GM10847 (cell line): ENCODE results near the gene SEPHS1.
A peak's percentile ranks its signal among the peaks of the same experiment; 100 is the strongest.

Source experiments
- POLR2A ChIP-seq: IDR thresholded peaks from 2 replicates; pipeline ENCODE4 v1.6.1; 2011; ENCODE audit not compliant: insufficient read length; ENCODE audit errors: extremely low read depth

Gene SEPHS1

GRCh38 chr10:13348216-13349017 is at the start of gene SEPHS1:
Gene SEPHS1 (minus strand): TSS chr10:13348293. CDS start chr10:13344950, 3,343 bp downstream.
- TF ChIP-seq POLR2A, result peak; percentile 14

GRCh38 chr10:13397052-13397451 is 49.0 kb upstream of the SEPHS1 start:
- TF ChIP-seq POLR2A, result no peak

GRCh38 chr10:13396369-13396768 is 48.3 kb upstream of the SEPHS1 start:
- TF ChIP-seq POLR2A, result no peak

GRCh38 chr10:13395540-13395939 is 47.4 kb upstream of the SEPHS1 start:
- no peak for TF ChIP-seq POLR2A

GRCh38 chr10:13393640-13394039 is 45.5 kb upstream of the SEPHS1 start:
- TF ChIP-seq POLR2A, result no peak

GRCh38 chr10:13392701-13393100 is 44.6 kb upstream of the SEPHS1 start:
- TF ChIP-seq POLR2A, result no peak

GRCh38 chr10:13390604-13391522 is 42.8 kb upstream of the SEPHS1 start:
- no peak for TF ChIP-seq POLR2A

GRCh38 chr10:13388478-13389230 is 40.6 kb upstream of the SEPHS1 start:
- TF ChIP-seq POLR2A, result no peak

- TF ChIP-seq POLR2A, result no peak
Observed at GRCh38 chr10:13386021-13386420, 37.9 kb upstream of the SEPHS1 start.

GRCh38 chr10:13383399-13383761 is 35.3 kb upstream of the SEPHS1 start:
- TF ChIP-seq POLR2A, result no peak

GRCh38 chr10:13382703-13383398 is 34.8 kb upstream of the SEPHS1 start:
- TF ChIP-seq POLR2A, result no peak

GRCh38 chr10:13376746-13377145 is 28.7 kb upstream of the SEPHS1 start:
- TF ChIP-seq POLR2A, result no peak

GRCh38 chr10:13376297-13376696 is 28.2 kb upstream of the SEPHS1 start:
- no peak for TF ChIP-seq POLR2A

GRCh38 chr10:13375791-13376190 is 27.7 kb upstream of the SEPHS1 start:
- no peak for TF ChIP-seq POLR2A

GRCh38 chr10:13373644-13374043 is 25.6 kb upstream of the SEPHS1 start:
- no peak for TF ChIP-seq POLR2A
